T follicular helper cell (primary cell): ENCODE measurements around the gene OTOGL.

ENCODE experiments used
- DNase-seq: peaks from one replicate; pipeline ENCODE4 v3.0.0-alpha.2; 2020; ENCODE audit warnings: low read depth
- total RNA-seq, 2 experiments: gene quantifications; one replicate each; lab custom pipeline; 2026; lab: John Stamatoyannopoulos, UW

OTOGL gene
- total RNA-seq = 0 reads per million in 2 experiments

GRCh38 chr12:80099259-80099658 lies at the start of gene OTOGL:
TSS of gene OTOGL (plus strand) at chr12:80099537. CDS start at chr12:80209432, 109,895 bp downstream.
- DNase-seq = no peak

DNA sequence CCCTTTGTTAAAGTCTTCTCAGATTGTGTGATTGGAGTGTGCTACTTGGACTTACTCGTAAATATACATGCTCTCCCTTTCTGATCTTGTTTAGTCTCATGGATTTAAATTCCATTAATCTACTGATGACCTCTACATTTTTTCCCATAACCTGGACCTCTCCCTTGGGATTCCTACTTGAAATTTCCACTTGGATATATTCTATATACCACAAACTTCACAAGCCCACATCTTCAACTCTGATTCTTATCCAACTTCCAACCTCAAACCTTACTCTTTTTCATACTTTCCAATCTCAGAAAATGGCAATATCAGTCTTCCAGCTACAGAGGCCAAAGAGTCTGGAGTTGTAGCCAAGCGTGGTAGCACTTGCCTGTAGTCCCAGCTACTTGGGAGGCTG lies 49.1 kb upstream of the OTOGL start:
- no peak for DNase-seq

DNA sequence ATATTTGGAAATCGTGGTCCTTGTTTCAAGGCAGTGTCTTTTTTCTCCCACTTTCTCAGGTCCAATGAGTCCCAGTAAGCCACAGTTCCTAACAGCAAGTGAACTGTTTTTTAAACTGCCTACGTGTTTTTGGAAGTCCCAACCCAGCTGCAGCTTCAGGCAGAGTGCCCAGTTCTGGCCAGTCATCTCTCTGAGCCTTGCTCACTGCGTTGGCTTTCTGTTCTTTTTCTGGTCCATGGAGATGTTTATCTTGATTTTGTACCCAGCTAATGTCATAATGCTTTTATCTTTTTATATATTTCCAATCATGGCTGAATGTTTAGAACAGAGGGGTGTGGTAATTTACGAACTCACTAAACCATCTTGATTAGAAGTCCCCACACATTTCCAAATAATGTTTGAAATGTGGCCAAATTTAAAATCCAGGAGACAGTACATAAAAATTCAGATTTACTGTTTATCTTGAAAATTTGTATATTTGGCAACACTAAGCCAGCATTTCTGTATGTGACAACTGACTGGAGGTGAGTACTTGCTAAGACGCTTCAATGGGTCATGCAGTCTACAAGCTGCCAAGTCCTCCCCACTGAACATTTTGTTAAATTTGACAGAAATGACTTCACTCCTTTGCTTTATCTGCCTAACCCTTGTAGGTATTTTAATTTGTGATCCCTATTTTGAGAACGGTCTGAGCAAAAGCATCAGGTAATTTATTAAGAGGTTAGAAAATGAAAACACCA lies 46.1 kb upstream of the OTOGL start:
- no peak for DNase-seq

DNA sequence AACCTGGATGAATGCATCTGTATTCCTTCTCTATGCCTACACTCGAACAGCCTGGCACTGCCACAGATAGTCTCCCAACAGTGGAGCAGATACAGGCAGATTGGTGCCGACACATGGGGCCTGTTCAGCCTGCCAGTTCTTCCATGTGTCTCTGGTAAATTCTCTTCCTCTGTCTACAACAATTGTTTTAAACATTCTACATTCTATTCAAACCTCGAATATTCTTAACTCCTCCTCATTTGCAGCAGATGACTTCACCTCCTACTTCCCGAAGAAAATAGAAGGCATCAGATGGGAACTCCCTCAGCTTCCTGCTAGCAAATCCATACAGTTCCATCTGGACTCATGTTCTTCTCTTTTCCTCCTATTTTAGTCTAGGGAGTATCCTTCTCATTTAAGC lies 43.1 kb upstream of the OTOGL start:
- DNase-seq = no peak

- DNase-seq = no peak
Observed at GRCh38 chr12:80056845-80057244, 42.5 kb upstream of the OTOGL start.

- DNase-seq = no peak
Observed at GRCh38 chr12:80058586-80058985, 40.8 kb upstream of the OTOGL start.

- no peak for DNase-seq
Observed at GRCh38 chr12:80059102-80059501, 40.2 kb upstream of the OTOGL start.

- no peak for DNase-seq
Observed at GRCh38 chr12:80059875-80060274, 39.5 kb upstream of the OTOGL start.

DNA sequence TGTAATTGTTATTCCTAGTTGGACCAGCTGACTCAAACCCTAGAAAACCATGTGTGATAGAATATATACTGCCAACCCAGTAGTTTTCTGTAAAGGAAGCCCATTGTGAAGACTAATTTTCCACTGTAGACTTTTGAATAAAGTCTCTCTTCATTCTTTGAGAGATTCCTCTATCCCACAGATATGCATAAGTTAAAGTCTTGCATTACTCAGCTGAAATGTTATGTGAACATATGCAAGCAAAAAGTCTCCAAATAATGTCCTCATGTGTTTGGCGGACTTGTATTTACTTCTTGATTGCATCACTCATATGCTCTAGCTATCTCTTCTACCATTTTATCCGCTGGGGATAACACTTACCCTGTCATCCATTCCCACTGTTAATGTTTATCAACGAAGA lies 35.1 kb upstream of the OTOGL start:
- DNase-seq = no peak

DNA sequence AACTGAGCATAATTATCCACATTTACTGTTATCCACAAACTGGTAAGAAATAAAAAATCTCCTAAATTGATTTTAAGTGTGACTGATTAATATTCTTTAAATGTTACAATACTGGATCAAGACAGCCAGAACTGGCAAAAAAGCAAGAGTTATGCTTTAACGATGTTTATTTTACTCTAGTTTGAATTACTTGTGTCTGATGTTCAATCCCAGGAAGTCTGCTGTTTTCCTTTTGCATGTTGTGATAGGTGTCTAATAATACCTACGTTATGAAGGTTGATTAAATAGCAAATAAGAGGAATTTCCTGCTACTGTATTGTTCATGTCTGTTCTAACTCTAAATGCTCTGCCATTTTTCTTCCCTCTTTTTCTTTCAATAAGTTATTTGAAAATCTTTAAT lies 34.4 kb upstream of the OTOGL start:
- no peak for DNase-seq

GRCh38 chr12:80068173-80068572 lies 31.2 kb upstream of the OTOGL start:
- DNase-seq = no peak

GRCh38 chr12:80083892-80084614 lies 15.3 kb upstream of the OTOGL start:
- DNase-seq = peak; percentile 33

GRCh38 chr12:80086025-80086424 lies 13.3 kb upstream of the OTOGL start:
- no peak for DNase-seq

GRCh38 chr12:80087486-80088213 lies 11.7 kb upstream of the OTOGL start:
- no peak for DNase-seq

DNA sequence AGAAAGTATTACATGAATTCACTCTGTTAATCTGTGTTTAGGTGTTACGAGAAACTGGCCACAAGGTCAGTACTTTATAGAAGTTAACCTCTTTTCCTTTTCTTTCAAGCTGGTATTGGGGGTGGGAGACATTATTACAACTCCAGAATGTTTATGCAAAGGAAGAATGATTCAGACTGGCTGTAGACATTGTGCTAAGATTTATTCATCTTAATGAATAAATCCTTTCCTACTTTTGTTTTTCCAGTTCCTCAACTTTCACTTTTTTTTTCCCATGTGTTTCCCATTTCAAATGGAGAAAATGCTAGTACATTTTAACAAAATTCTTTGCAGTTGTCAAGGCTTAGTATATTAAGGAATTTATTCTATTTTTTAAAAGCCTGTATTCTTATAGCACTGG lies 1.3 kb downstream of the OTOGL start:
- no peak for DNase-seq

DNA sequence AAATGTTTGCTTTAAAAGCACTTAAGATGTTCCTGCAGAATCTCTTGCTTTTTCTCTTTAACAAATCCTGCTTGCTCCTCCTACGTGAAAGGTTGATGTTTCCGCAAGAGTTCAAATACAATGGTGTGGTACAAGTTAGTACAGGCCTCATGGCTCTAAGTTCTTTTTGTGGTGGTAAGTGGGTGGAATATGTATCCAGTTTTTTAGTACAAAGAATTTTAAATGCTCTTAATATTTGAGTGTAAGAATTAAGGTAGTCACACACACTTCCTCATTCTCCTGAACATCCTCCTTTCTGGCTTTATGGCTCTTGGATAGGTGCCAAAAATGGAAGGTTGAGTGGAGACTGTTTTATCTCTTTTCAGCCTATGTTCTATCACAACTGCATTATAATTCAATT lies 1.8 kb downstream of the OTOGL start:
- DNase-seq = no peak

- no peak for DNase-seq
Observed at GRCh38 chr12:80107221-80107620, 7.9 kb downstream of the OTOGL start.

- no peak for DNase-seq
Observed at GRCh38 chr12:80116735-80117134, 17.4 kb downstream of the OTOGL start.

DNA sequence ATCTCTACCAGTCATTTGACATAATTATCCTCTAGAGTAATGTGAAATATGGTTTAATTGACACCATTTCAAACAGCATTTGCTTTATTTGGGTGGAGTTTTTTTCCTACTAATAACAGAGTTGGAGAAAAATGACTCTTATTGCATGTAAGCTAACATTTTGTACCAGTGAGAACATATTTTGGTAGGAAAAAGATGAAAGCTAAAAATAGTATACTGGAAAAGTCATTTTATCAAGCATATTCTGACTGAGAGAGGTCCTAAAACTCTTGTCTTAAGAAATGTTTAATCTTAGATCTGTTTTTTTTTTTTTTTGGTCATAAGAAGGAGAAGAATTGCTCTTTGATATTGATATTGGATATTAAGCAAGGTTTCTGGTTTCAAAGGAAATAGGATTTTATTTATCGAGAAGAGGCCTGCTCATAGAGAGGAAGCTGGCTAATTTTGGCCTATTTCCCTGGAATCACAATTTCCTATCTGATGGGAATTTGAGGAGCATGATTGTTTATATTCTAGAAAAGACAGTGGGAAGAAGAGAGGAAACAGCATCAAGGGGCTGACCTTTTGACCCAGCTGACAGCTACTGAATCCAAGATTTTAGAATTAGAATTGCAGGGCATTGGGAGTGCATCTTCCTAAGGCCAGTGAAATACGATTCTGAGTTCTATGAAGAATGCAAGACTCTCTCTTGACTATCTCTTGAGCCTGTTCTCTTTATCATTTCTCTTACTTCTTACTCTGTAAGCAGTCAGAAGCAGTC lies 19.4 kb downstream of the OTOGL start:
- no peak for DNase-seq

- no peak for DNase-seq
Observed at GRCh38 chr12:80120994-80121393, 21.7 kb downstream of the OTOGL start.

DNA sequence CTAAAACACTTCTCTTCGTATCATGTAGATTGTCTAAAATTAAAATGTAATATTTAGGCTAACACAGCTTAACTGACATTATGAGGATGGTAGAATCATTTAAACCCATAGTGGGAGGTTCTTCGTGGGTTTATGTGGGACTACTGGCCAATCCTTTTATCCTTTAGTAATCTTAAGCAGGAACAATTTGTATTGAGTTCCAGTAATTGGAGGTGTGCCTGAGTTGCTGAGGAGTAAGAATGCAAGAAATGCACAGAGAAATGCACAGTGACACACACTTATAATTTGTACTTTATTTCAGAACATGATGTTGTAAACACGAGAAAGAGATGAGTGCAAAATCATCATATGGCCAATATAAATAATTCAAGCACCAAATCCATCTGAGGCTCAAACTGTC lies 22.3 kb downstream of the OTOGL start:
- no peak for DNase-seq

DNA sequence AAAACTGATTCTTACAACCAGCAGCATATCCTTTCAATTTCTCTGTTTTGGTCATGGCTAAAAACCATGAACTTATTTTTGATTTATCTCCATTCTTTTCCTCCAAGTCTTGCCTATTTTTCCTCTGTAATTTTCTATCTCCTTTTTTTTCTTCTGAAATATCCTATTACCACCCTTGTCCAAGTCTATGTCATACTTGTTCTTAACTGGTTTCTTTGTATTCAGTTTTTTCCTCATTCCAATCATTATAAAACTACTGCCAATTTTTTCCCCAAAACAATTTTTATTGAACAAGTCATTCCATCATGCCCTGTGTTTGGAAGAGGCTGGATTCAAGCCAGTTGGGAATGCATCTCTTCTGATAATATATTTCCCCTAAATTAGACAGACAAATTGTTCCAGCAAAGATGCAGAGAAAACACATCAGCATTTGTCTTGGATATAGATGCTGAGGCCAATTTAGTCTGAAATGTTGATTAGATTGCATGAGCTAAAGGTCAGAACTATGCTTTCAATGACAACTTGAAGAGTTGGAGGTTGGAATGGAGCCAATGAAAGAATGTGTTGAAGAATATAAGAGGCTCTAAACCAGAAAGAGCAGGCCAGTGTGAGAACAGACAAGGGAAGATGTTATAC lies 30.7 kb downstream of the OTOGL start:
- DNase-seq = no peak
